EH (cell line): ENCODE data around the gene SORCS2.

Source experiments
- DNase-seq: peaks from one replicate; pipeline ENCODE4 v3.0.0-alpha.2; 2015; ENCODE audit warnings: low read depth

The SORCS2 gene

GRCh38 chr4:7712021-7712671, 519.8 kb downstream of the SORCS2 start:
- no peak for DNase-seq

GRCh38 chr4:7713757-7714156, 521.4 kb downstream of the SORCS2 start:
- DNase-seq = no peak

GRCh38 chr4:7714176-7714575, 521.8 kb downstream of the SORCS2 start:
- DNase-seq = no peak

GRCh38 chr4:7714738-7715137, 522.4 kb downstream of the SORCS2 start:
- no peak for DNase-seq

GRCh38 chr4:7715271-7716009, 523.1 kb downstream of the SORCS2 start:
- no peak for DNase-seq

GRCh38 chr4:7716010-7716721, 523.8 kb downstream of the SORCS2 start:
- no peak for DNase-seq

- DNase-seq = no peak
Measured at GRCh38 chr4:7717161-7717560, 524.8 kb downstream of the SORCS2 start.

- no peak for DNase-seq
Measured at GRCh38 chr4:7717946-7718490, 525.7 kb downstream of the SORCS2 start.

GRCh38 chr4:7719354-7720174, 527.2 kb downstream of the SORCS2 start:
- peak; percentile 44 for DNase-seq

- no peak for DNase-seq
Measured at GRCh38 chr4:7721984-7722551, 529.7 kb downstream of the SORCS2 start.

GRCh38 chr4:7722766-7723387, 530.5 kb downstream of the SORCS2 start:
- peak; percentile 58 for DNase-seq

- no peak for DNase-seq
Measured at GRCh38 chr4:7723625-7724024, 531.3 kb downstream of the SORCS2 start.

GRCh38 chr4:7725951-7726350, 533.6 kb downstream of the SORCS2 start:
- peak; percentile 68 for DNase-seq

- no peak for DNase-seq
Measured at GRCh38 chr4:7726665-7727413, 534.5 kb downstream of the SORCS2 start.

- no peak for DNase-seq
Measured at GRCh38 chr4:7727749-7728148, 535.4 kb downstream of the SORCS2 start.

GRCh38 chr4:7731437-7731836, 539.1 kb downstream of the SORCS2 start:
- no peak for DNase-seq

GRCh38 chr4:7732263-7732662, 539.9 kb downstream of the SORCS2 start:
- no peak for DNase-seq

GRCh38 chr4:7733201-7733600, 540.9 kb downstream of the SORCS2 start:
- no peak for DNase-seq

- no peak for DNase-seq
Measured at GRCh38 chr4:7733801-7734650, 541.7 kb downstream of the SORCS2 start.
